Measurements from ENCODE around the gene ARHGAP25.

The ARHGAP25 gene

DNA sequence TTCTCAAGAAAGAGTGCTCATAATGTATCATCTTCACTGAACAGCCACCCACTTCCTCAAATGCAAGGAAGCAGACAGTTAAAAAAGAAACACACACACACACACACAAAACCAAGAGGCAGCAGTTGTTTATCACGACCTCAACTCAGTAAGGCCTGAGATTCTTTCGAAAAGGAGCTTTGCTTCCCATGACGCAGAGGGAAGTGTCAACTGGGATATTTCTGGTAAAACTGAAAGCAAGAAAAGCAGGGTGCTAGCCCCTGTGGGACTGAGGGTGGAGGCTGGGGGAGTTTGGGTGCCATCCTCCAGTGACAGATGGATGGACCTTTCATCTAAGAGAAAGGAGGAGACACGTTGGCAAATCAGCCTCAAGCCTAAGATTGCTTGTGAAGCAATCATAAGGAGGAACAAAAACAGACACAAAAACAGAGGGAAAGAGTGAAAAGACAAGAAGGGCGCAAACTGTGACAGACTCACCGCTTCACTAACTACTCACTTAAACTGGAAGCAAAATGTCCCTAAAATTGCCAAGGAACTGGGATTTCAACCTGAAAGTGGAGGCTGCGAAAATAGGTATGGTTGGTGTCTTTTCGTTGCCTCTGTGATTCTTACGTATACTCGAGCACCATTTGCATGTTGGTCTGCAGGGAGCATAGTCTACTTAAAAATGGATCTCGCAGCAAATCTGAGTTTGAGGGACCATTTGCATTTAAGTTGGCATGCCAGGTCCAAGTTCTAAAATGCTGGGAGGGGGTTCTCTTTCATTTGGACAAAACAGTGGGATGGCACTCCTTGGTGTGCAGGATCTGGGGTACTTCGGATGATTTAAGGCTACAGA lies at the start of gene ARHGAP25:
Gene ARHGAP25, plus strand, starts transcription at position 124 of the 838 bp plus-strand sequence. Its CDS starts 389 bp downstream, at position 513.
- DNase-seq (ENCODE audit: insufficient read length, low spot score) (no peak), FAIRE-seq (peak; percentile 96)

DNA sequence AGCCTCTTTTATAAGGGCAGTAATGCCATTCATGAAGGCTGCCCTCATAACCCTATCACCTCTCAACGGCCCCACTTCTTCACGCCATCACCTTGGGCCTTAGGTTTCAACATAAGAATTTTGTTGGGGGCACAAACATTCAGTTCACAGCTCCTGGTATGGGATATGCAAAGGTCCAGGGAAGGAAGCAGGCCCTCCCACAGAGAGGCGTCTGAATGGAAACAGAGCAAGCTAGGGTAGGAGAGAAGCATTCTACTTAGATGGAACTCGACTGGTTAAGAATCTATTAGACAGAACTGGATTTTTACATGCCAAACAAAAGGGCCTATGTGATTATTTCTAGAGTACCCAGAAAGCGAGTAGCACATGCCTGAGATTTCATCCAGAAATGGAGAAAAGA lies 48.4 kb upstream of the ARHGAP25 start:
- FAIRE-seq (no peak), DNase-seq (ENCODE audit: insufficient read length, low spot score) (no peak)

GRCh38 chr2:68687018-68687417 lies 47.6 kb upstream of the ARHGAP25 start:
- no peak for DNase-seq (ENCODE audit: insufficient read length, low spot score)
- peak; percentile 67 for FAIRE-seq

DNA sequence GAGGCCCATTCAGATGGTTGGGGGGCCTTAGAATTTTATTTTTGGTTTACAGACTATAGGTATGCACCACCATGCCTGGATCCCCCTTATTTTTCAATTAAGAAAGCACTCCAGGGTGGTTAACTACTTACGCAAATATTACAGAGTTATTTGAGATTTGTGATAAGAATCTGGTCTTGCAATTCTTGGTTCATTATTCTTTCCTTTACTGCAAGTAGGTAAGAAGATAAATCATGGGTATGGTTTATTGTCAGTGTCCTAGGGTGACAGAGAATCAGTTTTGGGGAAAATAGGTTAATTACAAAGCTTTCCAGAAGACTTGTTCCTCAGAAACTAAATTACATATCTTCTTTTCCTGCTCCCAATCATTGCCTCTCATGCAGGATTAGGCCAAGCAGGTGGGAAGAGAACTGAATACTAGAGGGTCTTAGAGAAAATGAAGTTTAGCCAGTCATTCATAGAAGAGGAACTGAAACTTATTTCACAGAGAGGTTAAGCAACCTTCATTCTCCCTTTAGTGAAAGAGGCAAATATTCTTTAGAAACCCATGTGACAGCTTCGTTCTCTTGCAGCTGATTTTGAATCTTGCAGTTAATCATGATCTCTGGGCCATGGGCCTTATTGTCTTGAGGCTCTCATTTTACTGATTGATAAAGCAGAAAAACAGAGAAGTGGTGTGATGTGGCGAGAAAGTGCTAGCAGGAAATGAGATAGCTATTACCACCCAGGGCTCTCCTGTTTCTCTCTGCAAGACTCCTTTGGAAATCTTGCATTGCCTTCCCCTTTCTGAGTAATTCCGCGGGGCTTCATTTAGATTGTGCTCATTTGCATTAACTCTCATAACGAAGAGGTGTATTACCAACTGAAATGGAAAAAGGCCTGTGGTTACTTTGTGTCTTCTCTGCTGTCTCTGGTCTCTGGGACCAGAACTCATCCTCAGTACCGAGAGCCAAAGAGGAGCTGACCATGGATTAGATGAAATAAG lies 44.8 kb upstream of the ARHGAP25 start:
- DNase-seq (ENCODE audit: insufficient read length, low spot score) (peak; percentile 56), FAIRE-seq (peak; percentile 98)

DNA sequence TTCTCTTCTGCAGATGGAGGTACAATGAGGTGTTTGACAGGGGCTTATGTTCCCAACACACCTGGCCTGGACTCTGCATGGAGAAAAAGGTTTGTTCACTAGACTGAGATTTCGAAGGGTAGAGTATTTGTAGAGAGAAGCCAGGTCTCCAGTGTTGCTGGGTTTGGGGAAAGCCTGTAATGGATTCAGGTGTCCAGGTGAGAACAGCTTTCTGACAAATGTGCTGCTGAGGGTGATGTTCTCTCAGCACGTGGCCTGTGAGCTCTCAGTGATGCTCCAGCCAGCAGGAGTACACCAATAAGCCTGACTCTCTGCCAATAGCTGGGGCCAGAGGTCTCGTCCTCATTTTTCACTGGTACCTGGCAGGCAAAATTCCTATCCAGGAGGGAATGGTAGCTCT lies 43.8 kb upstream of the ARHGAP25 start:
- DNase-seq (ENCODE audit: insufficient read length, low spot score) = no peak
- no peak for FAIRE-seq

DNA sequence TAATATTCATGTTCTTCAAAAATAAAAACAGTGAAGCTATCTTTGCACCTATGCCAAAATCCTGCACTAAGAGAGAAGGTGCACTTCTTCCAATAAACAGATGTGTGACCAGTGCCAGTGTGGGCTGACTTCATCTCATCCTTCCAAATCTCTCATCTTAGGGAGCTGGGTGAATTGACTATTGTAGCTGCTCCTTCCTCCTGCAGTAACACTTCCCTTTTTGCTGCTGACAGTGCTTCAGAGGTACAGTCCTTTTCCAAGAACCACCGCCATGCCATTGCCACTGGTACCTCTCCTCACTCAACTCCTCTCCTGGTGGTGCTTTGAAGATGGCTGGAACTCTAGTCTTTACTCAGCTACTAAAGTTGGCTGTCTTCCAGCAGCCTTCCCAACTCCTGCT lies 42.1 kb upstream of the ARHGAP25 start:
- no peak for FAIRE-seq

DNA sequence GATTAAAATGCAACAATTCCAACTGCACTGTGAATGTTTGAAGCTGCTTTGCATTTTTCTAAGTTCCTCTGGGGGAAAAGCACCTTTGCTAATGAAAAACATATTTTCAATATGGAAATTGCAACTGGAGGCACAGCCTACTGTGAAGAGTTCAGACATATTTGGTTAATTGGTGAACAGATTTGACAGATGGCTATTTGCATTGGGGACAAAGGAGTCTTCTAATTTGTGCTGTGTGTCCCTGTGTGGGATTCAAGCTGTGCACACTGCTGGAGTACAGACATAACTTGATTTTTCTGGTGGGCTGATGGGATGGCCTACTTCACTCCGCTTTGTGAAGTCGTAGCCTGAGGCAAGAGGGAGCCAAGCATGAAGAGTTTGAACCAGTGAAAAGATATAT lies 40.7 kb upstream of the ARHGAP25 start:
- DNase-seq (ENCODE audit: insufficient read length, low spot score) = no peak
- FAIRE-seq = no peak

More for the DNA sequence above, 42.1 kb upstream of the ARHGAP25 start:
- DNase-seq (ENCODE audit: insufficient read length, low spot score) = no peak

- no peak for DNase-seq (ENCODE audit: insufficient read length, low spot score)
- no peak for FAIRE-seq
Measured at GRCh38 chr2:68695971-68696370, 38.6 kb upstream of the ARHGAP25 start.

- FAIRE-seq = no peak
- DNase-seq (ENCODE audit: insufficient read length, low spot score) = no peak
Measured at GRCh38 chr2:68696554-68696953, 38.1 kb upstream of the ARHGAP25 start.

DNA sequence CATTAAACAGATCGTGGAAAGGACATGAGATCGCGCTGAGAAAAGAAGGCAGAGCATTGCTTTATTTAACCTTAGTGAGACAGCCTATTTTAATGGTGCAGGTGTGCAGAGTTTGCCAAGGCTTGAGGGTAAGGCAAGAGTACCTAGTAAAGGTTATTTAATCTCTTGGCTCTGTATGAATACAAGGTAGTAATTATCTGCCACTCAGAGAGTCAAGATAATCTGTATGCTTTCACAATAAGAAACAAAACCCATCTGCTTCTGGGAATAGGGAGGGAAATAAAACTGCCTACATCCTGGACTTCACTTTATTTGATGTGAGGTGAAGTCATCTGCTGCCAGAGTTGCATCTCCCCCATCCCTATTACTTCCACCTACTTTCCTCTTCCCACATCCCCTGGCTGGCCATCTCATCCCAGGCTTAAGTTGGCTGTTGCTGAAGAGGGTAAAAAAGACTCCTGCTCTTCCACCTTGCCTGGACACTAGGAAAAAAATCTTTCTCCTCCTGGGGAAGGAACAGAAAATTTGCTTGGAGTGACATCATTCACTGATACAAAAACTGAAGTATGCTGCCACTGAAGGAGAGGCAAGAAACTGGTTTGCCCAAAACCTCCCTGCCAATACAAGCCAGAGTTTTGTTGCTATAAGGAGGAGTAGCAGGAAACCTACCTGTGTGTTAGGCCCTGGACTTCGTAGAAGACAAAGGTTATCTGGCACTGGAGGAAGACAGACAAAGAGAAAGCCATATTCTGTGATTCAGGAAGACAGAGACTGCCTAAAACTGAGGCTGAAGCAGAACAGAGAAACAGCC lies 35.8 kb upstream of the ARHGAP25 start:
- DNase-seq (ENCODE audit: insufficient read length, low spot score) (no peak), FAIRE-seq (no peak)

DNA sequence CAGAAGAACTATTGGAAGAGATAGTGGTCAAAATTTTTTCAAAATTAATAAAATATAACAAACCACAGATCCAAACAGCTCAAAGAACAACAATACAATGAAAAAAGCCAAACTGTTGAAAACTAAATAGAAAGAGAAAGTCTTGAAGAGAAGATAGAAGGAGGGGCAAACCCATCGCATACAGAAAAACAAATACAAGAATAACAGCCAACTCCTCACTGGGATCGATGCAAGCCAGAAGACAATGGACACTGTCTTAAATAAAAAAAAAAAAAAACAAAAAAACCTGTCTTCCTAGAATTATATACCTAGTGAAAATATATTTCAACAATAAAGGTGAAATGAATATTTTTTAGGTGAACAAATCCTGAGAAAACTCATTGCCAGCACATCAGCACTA lies 34.1 kb upstream of the ARHGAP25 start:
- no peak for FAIRE-seq

GRCh38 chr2:68706637-68707036 lies 28.0 kb upstream of the ARHGAP25 start:
- no peak for DNase-seq (ENCODE audit: insufficient read length, low spot score)
- no peak for FAIRE-seq

More for the DNA sequence above, 34.1 kb upstream of the ARHGAP25 start:
- no peak for DNase-seq (ENCODE audit: insufficient read length, low spot score)

DNA sequence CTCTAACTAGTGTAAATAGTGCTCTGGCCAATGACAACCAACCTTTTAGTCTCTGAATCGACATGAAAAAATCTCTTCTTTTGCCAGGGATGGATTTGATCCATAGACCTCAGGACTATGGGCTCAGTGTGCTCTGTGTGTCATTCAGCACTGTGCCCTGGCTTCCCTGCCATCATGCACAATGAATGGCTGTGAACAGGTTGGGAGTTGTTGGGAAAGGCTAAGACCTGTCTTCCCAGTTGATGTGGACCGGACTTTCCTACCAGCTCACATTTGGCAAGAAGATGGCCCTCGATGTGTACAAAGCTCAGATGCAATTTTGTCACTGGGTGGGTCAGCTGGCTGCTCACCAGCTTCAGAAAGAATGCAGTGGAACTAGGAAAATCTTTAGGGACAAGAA lies 26.0 kb upstream of the ARHGAP25 start:
- peak; percentile 23 for FAIRE-seq
- DNase-seq (ENCODE audit: insufficient read length, low spot score) = no peak

GRCh38 chr2:68709421-68709911 lies 25.1 kb upstream of the ARHGAP25 start:
- FAIRE-seq (peak; percentile 91), DNase-seq (ENCODE audit: insufficient read length, low spot score) (no peak)

GRCh38 chr2:68710336-68710735 lies 24.3 kb upstream of the ARHGAP25 start:
- FAIRE-seq (no peak), DNase-seq (ENCODE audit: insufficient read length, low spot score) (no peak)

DNA sequence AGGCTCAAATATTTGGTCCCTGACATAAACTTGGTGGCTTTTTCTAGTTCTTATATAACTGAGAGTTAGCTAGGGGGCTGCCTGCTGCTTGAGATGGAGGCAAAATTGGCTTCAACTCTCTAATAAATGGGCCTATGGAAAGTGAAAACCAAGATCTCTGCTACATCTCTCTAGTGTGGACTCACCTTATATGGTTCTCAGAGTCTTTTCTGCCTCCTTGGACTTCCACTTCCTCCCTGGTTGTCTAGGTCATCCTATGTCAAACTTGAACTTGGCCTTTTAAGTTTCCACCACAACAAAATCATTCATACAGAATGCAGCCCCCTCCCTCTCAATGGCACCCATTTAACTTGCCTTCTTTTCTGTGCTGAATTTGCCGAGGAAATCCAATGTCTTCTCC lies 23.9 kb upstream of the ARHGAP25 start:
- FAIRE-seq = peak; percentile 35
- DNase-seq (ENCODE audit: insufficient read length, low spot score) = no peak

DNA sequence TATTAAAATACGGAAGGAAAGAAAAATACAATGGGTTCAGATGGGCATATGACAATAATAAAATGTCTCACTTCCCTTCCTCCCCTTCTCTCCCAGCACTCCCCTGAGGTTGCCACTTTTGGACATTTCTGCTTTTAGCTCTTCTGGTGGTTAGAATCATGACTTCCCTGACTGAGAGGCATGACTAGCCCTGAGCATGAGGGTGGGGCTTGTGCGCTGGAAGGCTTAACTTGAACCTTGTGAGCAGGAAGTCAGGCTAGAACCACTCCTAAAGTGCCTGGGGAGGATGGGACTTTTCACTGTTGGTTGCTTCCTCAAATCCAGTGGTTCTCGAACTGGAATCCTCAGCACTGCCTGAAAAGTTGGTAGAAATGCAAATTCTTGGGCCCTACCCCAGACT lies 19.7 kb upstream of the ARHGAP25 start:
- DNase-seq (ENCODE audit: insufficient read length, low spot score) (no peak), FAIRE-seq (peak; percentile 100)

- DNase-seq (ENCODE audit: insufficient read length, low spot score) (no peak), FAIRE-seq (no peak)
Measured at GRCh38 chr2:68715353-68716041, 19.1 kb upstream of the ARHGAP25 start.

GRCh38 chr2:68716604-68717304 lies 17.9 kb upstream of the ARHGAP25 start:
- DNase-seq (ENCODE audit: insufficient read length, low spot score) (no peak), FAIRE-seq (peak; percentile 73)
